GM20000 (cell line): ENCODE data around the gene CNTN1.
"Not testable (repeated sequence)": the region's sequence is repeated elsewhere in the genome, so short reads cannot be mapped to it uniquely, and the experiment has no call there.

Experiments used
- DNase-seq: peaks from one replicate; pipeline ENCODE4 v3.0.0; 2012; ENCODE audit warnings: low spot score
- CTCF ChIP-seq: IDR thresholded peaks from 2 replicates; pipeline ENCODE4 v1.5.1; 2012; ENCODE audit warnings: mild to moderate bottlenecking, control low read depth; ENCODE audit errors: extremely low read depth, missing control alignments

The CNTN1 gene

GRCh38 chr12:40735551-40736230 lies 43.5 kb downstream of the CNTN1 start:
- TF ChIP-seq CTCF = no peak
- no peak for DNase-seq

GRCh38 chr12:40737416-40737815 lies 45.2 kb downstream of the CNTN1 start:
- not testable (repeated sequence) for DNase-seq

GRCh38 chr12:40738856-40739255 lies 46.6 kb downstream of the CNTN1 start:
- TF ChIP-seq CTCF = no peak
- no peak for DNase-seq

- no peak for DNase-seq
- TF ChIP-seq CTCF = no peak
Measured at GRCh38 chr12:40742041-40742440, 49.8 kb downstream of the CNTN1 start.

- DNase-seq = no peak
- TF ChIP-seq CTCF = no peak
Measured at GRCh38 chr12:40745386-40745785, 53.1 kb downstream of the CNTN1 start.

GRCh38 chr12:40749863-40750262 lies 57.6 kb downstream of the CNTN1 start:
- no peak for DNase-seq
- no peak for TF ChIP-seq CTCF

GRCh38 chr12:40752011-40752410 lies 59.8 kb downstream of the CNTN1 start:
- no peak for DNase-seq
- no peak for TF ChIP-seq CTCF

GRCh38 chr12:40760821-40761220 lies 68.6 kb downstream of the CNTN1 start:
- no peak for TF ChIP-seq CTCF
- DNase-seq = no peak
